Raji (cell line): ENCODE data around the gene S100A3.

Experiments used
- POLR2A ChIP-seq: IDR thresholded peaks from 2 replicates; pipeline ENCODE4 v1.6.1; 2011; ENCODE audit warnings: low read depth, low read length, control low read depth; ENCODE audit not compliant: insufficient read depth

S100A3 gene, protein sequence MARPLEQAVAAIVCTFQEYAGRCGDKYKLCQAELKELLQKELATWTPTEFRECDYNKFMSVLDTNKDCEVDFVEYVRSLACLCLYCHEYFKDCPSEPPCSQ

GRCh38 chr1:153548722-153549688 lies at the start of gene S100A3:
S100A3 (minus strand) TSS chr1:153549258; CDS start chr1:153548485, 773 bp downstream.
- TF ChIP-seq POLR2A: no peak

DNA sequence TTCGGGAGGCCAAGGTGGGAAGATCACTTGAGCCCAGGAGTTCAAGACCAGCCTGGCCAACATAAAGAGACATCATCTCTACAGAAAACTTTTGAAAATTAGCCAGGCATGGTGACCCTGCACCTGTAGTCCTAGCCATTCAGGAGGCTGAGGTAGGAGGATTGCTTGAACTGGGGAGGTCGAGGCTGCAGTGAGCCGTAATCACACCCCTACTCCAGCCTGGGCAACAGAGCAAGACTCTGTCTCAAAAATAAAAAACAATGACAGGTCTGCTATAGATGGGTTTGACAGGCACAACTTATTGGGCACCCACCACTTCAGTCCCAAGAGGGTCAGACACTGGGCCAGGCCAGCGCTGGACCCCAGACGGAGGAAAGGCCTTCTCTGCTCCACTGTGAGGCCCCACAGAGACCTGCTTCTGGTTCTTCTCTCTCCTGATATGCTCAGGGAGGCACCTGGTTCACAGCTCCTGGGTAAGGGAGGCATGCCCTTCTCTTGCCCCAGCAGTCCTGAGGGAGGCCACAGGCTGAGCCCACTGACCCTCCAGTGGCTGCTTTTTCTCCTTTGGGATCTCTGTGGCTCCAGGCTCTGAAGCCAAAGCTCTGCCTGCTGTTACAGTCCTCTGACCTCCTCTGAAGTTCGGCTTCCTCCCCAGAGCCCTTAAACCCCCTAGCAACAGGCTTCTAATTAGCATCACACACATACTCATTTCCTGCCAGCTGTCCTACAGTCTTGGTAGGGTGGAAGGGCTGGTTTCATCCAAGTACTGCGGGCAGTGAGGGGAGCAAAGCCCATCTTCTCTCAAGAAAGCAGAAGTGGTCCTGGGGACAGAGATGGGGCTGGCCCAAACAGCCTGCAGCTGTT lies 49.5 kb upstream of the S100A3 start:
- TF ChIP-seq POLR2A: peak; percentile 61

- TF ChIP-seq POLR2A: no peak
Measured at GRCh38 chr1:153597206-153597605, 48.1 kb upstream of the S100A3 start.

- TF ChIP-seq POLR2A: no peak
Measured at GRCh38 chr1:153592748-153593147, 43.7 kb upstream of the S100A3 start.

DNA sequence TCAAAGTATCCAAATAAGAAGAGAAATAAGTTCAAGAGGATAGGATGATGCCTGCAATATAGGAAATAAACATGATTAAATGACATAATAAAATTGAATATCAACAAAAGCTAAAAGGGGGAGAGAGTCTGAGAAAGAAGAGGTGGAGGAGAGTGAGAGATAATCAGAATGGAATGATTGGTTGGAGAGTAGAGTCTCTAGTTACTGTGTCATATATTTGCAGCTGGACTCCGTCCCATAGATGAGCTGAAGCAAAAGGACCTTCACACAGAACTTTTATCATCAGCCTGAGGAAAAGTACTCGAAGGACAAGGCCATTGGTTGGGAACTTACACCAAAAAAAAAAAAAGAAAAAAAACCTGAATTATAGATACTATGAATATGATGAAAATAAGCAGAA lies 39.4 kb upstream of the S100A3 start:
- TF ChIP-seq POLR2A: no peak

- no peak for TF ChIP-seq POLR2A
Measured at GRCh38 chr1:153587314-153587713, 38.3 kb upstream of the S100A3 start.

DNA sequence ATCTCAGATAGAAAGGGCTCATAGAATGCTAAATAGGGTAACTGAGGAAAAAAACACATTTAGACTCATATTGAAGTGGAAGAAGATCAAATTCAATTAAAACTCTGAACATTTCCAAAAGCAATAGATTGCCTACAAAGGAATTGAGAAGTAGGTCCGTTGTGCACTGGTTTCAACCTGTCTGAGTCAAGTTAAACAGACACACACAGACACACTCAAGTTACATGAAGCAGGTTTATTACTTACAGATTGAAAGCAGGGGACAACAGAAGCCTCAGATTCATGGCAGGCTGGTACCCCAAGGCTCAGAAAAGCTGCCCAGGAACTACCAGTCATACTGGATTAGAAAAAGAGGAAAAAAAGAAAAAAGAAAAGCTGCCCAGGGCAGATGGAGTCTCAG lies 37.3 kb upstream of the S100A3 start:
- TF ChIP-seq POLR2A: no peak

DNA sequence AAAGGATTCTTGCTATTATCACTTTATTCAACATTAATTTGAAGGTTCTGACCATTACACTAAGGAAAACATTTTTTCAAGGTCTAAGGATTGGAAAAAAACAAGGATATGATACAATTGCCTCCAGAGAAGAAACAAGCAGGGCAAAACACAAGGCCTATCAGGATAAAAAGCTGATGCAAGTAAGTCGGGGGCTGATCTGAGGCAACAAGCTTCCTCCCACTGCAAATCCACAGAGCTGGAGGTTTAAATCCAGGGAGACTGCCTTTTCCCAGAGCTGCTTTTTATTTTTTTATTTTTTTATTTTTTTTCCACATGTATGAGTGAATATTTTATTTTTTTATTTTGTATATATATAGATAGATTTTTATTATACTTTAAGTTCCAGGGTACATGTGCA lies 35.9 kb upstream of the S100A3 start:
- TF ChIP-seq POLR2A: no peak

GRCh38 chr1:153583976-153584375 lies 34.9 kb upstream of the S100A3 start:
- TF ChIP-seq POLR2A: no peak

DNA sequence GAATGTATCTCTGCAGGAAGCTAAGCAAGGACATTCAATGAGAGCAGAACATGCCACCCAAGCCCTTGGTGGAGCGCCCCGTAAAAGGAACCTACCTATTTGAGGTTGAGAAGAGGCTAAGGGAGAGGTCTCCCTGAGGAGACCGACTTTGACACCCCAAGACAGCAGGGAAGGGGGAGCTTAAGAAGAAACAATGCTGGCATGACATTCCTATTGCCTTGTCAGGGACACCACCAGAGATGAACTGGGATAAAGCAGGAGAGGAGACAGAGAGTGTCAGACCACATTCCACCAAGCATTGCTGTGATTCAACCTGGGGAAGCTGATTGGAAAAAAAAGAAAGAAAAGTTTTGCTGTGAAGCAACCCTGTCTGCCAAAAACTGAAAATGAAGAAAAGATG lies 29.9 kb upstream of the S100A3 start:
- no peak for TF ChIP-seq POLR2A

- TF ChIP-seq POLR2A: no peak
Measured at GRCh38 chr1:153578490-153578889, 29.4 kb upstream of the S100A3 start.

DNA sequence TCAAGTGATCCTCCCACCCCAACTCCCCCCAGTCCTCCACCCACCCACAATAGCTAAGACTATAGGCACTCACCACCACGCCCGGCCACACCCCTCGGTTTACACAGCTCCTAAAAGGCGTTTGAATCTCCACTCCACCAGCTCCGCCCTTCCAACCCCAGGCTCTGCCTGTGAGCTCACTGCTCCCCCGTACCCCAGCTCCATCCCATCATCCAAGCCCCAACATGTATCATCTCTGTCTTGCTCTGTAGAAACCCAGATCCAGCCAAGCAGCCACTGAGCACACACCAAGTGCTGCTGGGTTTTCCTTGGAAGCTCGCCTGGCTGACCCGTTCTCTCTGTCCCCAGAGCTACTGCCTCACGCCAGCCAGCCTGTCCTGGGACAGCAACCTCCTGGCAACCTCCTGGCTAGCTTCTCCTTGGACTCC lies 28.6 kb upstream of the S100A3 start:
- TF ChIP-seq POLR2A: no peak

GRCh38 chr1:153577138-153577537 lies 28.1 kb upstream of the S100A3 start:
- TF ChIP-seq POLR2A: no peak

- TF ChIP-seq POLR2A: no peak
Measured at GRCh38 chr1:153573351-153573750, 24.3 kb upstream of the S100A3 start.

DNA sequence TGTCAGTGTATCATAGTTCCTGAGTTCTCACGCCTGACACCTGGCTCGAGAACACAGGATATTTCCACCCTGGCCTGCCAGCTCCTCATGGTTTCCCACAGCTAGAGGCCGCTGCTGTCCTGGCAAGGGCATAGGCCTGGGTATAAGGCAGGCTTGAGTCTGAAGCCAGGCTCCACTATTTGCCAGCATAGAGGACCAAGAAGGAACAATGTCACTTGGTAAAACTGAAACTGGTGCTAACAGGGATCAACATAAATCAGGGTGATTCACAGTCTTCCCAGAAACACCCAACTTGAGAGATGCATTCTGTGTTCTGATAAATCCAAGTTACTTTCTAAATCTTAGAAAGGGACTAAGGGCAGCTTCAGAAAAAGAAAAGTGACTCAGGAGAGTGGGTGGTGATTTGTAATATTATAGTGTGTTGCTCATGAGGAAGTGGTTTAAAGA lies 23.5 kb upstream of the S100A3 start:
- TF ChIP-seq POLR2A: no peak
